Stomach (tissue), 9 donors: ENCODE measurements around the gene JUNB. TPM values are rescaled to one million over a fixed set of nuclear protein-coding genes. Genes with fewer than 3 reads are reported as not detected.

ENCODE experiments used
- DNase-seq, 2 donors: peaks; one replicate each; pipeline versions ENCODE4 v3.0.0 to v3.0.0-alpha.2; 2013 to 2019
- H3K27ac ChIP-seq, 5 donors: fragments of 200-600 bp in 4 of 5; sonication (generic) in 4 of 5; one replicate each; pipeline ENCODE4 v1.5.1; 2013 to 2019; ENCODE audit warnings: mild to moderate bottlenecking in 1 of 5, moderate library complexity in 1 of 5
- H3K27me3 ChIP-seq, 3 donors: fragments of 200-600 bp; sonication (generic); one replicate each; pipeline ENCODE4 v1.5.1; 2017 to 2019; ENCODE audit warnings: mixed run types in 1 of 3
- H3K36me3 ChIP-seq, 4 donors: fragments of 200-600 bp; sonication (generic); 1 replicate in 3 of 4; 2 replicates in 1 of 4; pipeline ENCODE4 v1.5.1; 2016 to 2019
- H3K4me1 ChIP-seq, 4 donors: fragments of 200-600 bp; sonication (generic); one replicate each; pipeline ENCODE4 v1.5.1; 2016 to 2019
- H3K4me3 ChIP-seq, 4 donors: fragments of 200-600 bp; sonication (generic) in 3 of 4; one replicate each; pipeline ENCODE4 v1.5.1; 2016 to 2019; ENCODE audit warnings: mild to moderate bottlenecking in 1 of 4
- H3K9me3 ChIP-seq, 4 donors: fragments of 200-600 bp; sonication (generic); one replicate each; pipeline ENCODE4 v1.5.1; 2016 to 2019
- EP300 ChIP-seq: sonication (generic); formaldehyde crosslinking; IDR thresholded peaks from one replicate; pipeline ENCODE4 v1.6.1; 2017; ENCODE audit warnings: antibody characterized with exemption
- POLR2A ChIP-seq, 4 donors: fragments of 450-650 bp; IDR thresholded peaks; one replicate each; pipeline ENCODE4 v1.6.1; 2016; ENCODE audit warnings: antibody characterized with exemption in 4 of 4, control low read depth in 2 of 4, mild to moderate bottlenecking in 1 of 4, moderate library complexity in 1 of 4
- POLR2AphosphoS5 ChIP-seq, 3 donors: sonication (generic); formaldehyde crosslinking; IDR thresholded peaks; one replicate each; pipeline ENCODE4 v1.6.1; 2016; ENCODE audit warnings: antibody characterized with exemption in 3 of 3
- WGBS, 5 donors: extraction: QIAGEN DNeasy Blood & Tissue Kit in 3 of 5; methylation state at CpG; one replicate each; pipeline versions ENCODE4 v1.1.5 to v1.1.7; 2013 to 2018; 5-methylcytosine and 5-hydroxymethylcytosine counted together
- intact Hi-C: fragments of 100-400 bp; cut with DNase I; formaldehyde crosslinking; loops from one replicate; pipeline ENCODE4 v1.15.1; 2023; ENCODE audit warnings: low total_unique reads
- polyA plus RNA-seq, 3 donors: library from polyadenylated mRNA; stranded (reverse); fragments of 200-250 nt; gene quantifications; one replicate each; pipeline ENCODE4 v1.2.3, GENCODE V29; 2013
- total RNA-seq, 5 donors: library from RNA; depleted of rRNA; stranded (reverse); fragments of >200 nt; gene quantifications; one replicate each; pipeline versions ENCODE4 v1.1.0 to v1.2.3, GENCODE V29; 2014 to 2016
- TF ChIP-seq, protein P1 (sequence below), 7 experiments: fragments of 450-650 bp in 4 of 7; fragments of 200-600 bp in 3 of 7; sonication (generic) in 3 of 7; IDR thresholded peaks; one replicate each; pipeline ENCODE4 v1.5.1; 2016 to 2019; ENCODE audit warnings: antibody characterized with exemption in 7 of 7, control low read depth in 2 of 7, mild to moderate bottlenecking in 1 of 7
- donor health status: healthy with polysubstance abuse.
- donor health status: Bipolar disorder and iron deficiency.
- donor health status: healthy.

JUNB gene
- total and polyA plus RNA-seq, 8 donors = 128 to 625 (median 205) TPM

DNA sequence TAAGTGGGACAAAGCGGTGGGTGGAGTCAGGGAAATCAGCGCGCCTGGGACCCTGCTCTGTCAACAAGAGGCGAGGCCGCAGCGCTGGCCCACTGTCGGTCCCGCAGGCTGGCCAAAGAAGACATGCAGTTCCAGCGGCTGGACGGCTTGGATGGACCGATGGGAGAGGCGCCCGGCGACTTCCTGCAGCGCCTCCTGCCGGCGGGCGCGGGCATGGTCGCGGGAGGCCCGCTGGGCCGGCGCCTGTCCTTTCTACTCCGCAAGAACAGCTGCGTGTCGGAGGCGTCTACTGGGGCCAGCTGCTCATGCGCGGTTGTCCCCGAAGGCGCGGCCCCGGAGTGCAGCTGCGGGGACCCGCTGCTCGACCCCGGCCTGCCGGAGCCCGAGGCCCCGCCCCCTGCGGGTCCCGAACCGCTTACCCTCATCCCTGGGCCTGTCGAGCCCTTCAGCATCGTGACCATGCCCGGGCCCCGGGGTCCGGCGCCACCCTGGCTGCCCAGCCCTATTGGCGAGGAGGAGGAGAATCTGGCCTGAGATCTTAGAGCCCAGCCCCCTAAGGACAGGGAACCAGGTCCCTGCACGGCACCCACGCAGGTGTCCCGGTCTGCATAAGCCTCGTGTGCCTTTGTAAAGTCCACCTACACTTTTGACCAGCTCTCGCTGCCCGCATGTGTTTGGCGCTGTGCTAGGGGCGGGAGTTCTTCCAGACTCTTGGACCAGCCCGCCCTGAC is 33.6 kb upstream of the JUNB start:
- Histone ChIP-seq H3K9me3 (no peaks in the 10 kb centered on the region), H3K4me3 (peak overlapping the region; percentile 33 to 44 (median 41)), H3K27me3 (peaks cover 0 to 20% (median 0%) of the 10 kb centered on the region in 3 donors), H3K36me3 (peaks cover under 1 to 8% (median 6%) of the 10 kb centered on the region in 4 donors), H3K4me1 (peaks cover 9 to 13% (median 12%) of the 10 kb centered on the region in 4 donors), H3K27ac (peak overlapping the region in 2 of 5 donors; percentile 42 to 52)
- 4 to 11% (median 7%) methylated on average over 26 to 60 of the region's 60 CpGs for whole genome bisulfite sequencing, 5 donors
- TF ChIP-seq POLR2A (IDR thresholded peaks at IDR 0.05) (no peak), EP300 (no peak), POLR2AphosphoS5 (IDR thresholded peaks at IDR 0.05) (no peak)
- TF ChIP-seq, protein P1, sequence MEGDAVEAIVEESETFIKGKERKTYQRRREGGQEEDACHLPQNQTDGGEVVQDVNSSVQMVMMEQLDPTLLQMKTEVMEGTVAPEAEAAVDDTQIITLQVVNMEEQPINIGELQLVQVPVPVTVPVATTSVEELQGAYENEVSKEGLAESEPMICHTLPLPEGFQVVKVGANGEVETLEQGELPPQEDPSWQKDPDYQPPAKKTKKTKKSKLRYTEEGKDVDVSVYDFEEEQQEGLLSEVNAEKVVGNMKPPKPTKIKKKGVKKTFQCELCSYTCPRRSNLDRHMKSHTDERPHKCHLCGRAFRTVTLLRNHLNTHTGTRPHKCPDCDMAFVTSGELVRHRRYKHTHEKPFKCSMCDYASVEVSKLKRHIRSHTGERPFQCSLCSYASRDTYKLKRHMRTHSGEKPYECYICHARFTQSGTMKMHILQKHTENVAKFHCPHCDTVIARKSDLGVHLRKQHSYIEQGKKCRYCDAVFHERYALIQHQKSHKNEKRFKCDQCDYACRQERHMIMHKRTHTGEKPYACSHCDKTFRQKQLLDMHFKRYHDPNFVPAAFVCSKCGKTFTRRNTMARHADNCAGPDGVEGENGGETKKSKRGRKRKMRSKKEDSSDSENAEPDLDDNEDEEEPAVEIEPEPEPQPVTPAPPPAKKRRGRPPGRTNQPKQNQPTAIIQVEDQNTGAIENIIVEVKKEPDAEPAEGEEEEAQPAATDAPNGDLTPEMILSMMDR (IDR thresholded peaks at IDR 0.05) = peak in 5 of 7 experiments; percentile 76 to 95 (median 91)
- intact Hi-C loops = no loop called here
- DNase-seq = peak; percentile 76 to 88

DNA sequence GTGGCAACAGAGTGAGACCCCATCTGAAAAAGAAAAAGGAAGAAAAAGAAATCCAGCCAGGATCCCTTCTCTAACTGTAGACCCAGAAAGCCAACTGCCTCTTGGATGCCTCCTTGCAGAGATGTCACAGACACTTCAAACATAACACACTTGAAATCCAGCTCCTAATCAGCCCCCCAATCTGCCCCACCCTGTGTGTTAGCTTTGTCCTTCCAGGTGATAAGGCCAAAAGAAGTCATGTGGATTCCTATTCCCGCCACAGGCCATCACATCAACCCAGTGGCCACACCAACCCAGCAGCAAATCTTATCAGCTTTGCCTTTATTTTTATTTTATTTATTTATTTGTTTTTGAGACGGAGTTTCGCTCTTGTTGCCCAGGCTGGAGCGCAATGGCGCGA is 31.6 kb upstream of the JUNB start:
- intact Hi-C loops = loop anchor here (5.0 kb wide), 1 partner anchor 88 kb away; no protein-coding TSS in a partner anchor
- TF ChIP-seq POLR2AphosphoS5 (IDR thresholded peaks at IDR 0.05) (no peak), EP300 (no peak), POLR2A (IDR thresholded peaks at IDR 0.05) (no peak)
- TF ChIP-seq, protein P1 (IDR thresholded peaks at IDR 0.05) = no peak
- DNase-seq = no peak
- Histone ChIP-seq H3K4me1 (peaks cover 9 to 13% (median 12%) of the 10 kb centered on the region in 4 donors), H3K27me3 (peaks cover 0 to 5% (median 0%) of the 10 kb centered on the region in 3 donors), H3K9me3 (no peaks in the 10 kb centered on the region), H3K27ac (no peak overlapping the region), H3K36me3 (peaks cover 14 to 25% (median 24%) of the 10 kb centered on the region in 4 donors), H3K4me3 (no peak overlapping the region)
- 78 to 85% (median 80%) methylated on average over 6 of the region's 6 CpGs for whole genome bisulfite sequencing, 5 donors

DNA sequence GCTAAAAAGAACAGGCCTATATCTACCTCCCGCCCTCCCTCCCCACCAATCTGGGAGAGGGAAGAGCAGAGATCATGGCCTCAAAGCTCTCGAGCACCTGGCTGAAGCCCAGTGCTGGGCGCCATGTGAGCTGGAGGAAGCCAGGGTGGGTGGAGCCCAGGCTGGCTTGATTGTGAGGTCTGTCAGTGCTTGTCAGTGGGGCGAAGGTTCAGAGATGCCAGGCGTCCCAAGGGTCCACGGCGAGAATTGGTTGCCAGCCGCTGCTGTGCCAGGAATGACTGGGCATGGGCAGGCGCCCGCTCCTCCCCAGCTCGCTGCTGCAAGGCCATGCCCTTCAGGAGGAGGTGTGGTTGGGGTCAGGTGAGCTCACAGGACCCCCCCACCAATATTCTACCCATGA is 28.2 kb upstream of the JUNB start:
- H3K27me3 ChIP-seq = no peaks in the 10 kb centered on the region
- H3K36me3 ChIP-seq = peaks cover 14 to 52% (median 37%) of the 10 kb centered on the region in 4 donors
- no peak overlapping the region for H3K4me3 ChIP-seq
- peaks cover under 1 to 13% (median 12%) of the 10 kb centered on the region in 4 donors for H3K4me1 ChIP-seq
- H3K27ac ChIP-seq = no peak overlapping the region
- intact Hi-C loops = loop anchor here (5.0 kb wide), 1 partner anchor 84 kb away; no protein-coding TSS in a partner anchor
- WGBS, 5 donors = 91 to 95% (median 92%) methylated on average over 11 of the region's 11 CpGs
- no peak for DNase-seq
- no peak for TF ChIP-seq POLR2A (IDR thresholded peaks at IDR 0.05)
- TF ChIP-seq, protein P1 (IDR thresholded peaks at IDR 0.05) = no peak
- TF ChIP-seq POLR2AphosphoS5 (IDR thresholded peaks at IDR 0.05) = no peak
- no peak for TF ChIP-seq EP300
- no peaks in the 10 kb centered on the region for H3K9me3 ChIP-seq

DNA sequence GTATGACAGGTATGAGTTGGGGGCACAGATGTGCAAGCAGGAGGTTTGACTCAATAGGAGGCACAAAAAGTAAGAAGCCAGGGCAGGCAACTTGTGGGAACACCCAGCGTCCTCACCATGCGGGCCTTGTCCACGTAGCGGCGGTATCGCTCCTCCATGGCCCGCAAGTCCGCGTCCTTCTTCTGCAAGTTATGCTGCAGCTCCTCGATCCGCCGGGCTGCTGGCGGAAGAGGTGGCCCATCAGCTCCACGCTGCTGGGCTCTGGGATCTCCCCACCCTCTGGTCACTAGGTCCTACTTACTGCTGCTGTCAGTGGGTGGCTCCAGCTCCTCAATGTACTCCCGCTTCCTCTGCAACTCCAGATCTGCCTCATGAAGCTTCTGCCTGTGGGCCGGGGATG is 26.6 kb upstream of the JUNB start:
- Histone ChIP-seq H3K27me3 (no peaks in the 10 kb centered on the region), H3K4me1 (peaks cover 0 to 13% (median 12%) of the 10 kb centered on the region in 4 donors), H3K9me3 (no peaks in the 10 kb centered on the region), H3K36me3 (peaks cover 14 to 59% (median 43%) of the 10 kb centered on the region in 4 donors), H3K27ac (no peak overlapping the region), H3K4me3 (no peak overlapping the region)
- WGBS, 5 donors = 95 to 98% (median 97%) methylated on average over 9 to 16 of the region's 16 CpGs
- DNase-seq = no peak
- TF ChIP-seq POLR2AphosphoS5 (IDR thresholded peaks at IDR 0.05) = no peak
- no peak for TF ChIP-seq EP300
- TF ChIP-seq POLR2A (IDR thresholded peaks at IDR 0.05) = no peak
- TF ChIP-seq, protein P1 (IDR thresholded peaks at IDR 0.05) = no peak
- intact Hi-C loops = loop anchor here (5.0 kb wide), 2 partner anchors 38 to 83 kb away; partner anchors contain the start of genes PRDX2 and THSD8
